ENCODE measurements around the gene VAV2. TPM values are rescaled to one million over a fixed set of nuclear protein-coding genes. Genes with fewer than 3 reads are reported as not detected.

VAV2 gene
- total RNA-seq, 3 donors from 2014 or later (not counting 1 experiment from before 2014, with no cell fraction given), result 3.9 to 5.1 (median 4.8) TPM

- TF ChIP-seq, protein P1, sequence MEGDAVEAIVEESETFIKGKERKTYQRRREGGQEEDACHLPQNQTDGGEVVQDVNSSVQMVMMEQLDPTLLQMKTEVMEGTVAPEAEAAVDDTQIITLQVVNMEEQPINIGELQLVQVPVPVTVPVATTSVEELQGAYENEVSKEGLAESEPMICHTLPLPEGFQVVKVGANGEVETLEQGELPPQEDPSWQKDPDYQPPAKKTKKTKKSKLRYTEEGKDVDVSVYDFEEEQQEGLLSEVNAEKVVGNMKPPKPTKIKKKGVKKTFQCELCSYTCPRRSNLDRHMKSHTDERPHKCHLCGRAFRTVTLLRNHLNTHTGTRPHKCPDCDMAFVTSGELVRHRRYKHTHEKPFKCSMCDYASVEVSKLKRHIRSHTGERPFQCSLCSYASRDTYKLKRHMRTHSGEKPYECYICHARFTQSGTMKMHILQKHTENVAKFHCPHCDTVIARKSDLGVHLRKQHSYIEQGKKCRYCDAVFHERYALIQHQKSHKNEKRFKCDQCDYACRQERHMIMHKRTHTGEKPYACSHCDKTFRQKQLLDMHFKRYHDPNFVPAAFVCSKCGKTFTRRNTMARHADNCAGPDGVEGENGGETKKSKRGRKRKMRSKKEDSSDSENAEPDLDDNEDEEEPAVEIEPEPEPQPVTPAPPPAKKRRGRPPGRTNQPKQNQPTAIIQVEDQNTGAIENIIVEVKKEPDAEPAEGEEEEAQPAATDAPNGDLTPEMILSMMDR (IDR thresholded peaks at IDR 0.05), result no peak
- no peaks in the 10 kb centered on the region for H3K36me3 Mint-ChIP-seq
- DNase-seq (no peak), ATAC-seq (no peak)
- H3K9me3 Mint-ChIP-seq, result no peaks in the 10 kb centered on the region
- WGBS (ENCODE audit: insufficient coverage), result 95% methylated on average over 40 of the region's 40 CpGs
- H3K4me1 Mint-ChIP-seq, result no peaks in the 10 kb centered on the region
- H3K27ac ChIP-seq (ENCODE audit: low read length), result no peak overlapping the region
- H3K27ac Mint-ChIP-seq, result no peak overlapping the region
- no peaks in the 10 kb centered on the region for H3K27me3 ChIP-seq (ENCODE audit: control insufficient read depth, insufficient read depth, low read length)
- no peak overlapping the region for H3K4me3 ChIP-seq (ENCODE audit: low read length)
- no peaks in the 10 kb centered on the region for H3K4me1 ChIP-seq (ENCODE audit: control insufficient read depth, insufficient read depth, low read length)
- H3K27me3 Mint-ChIP-seq (ENCODE audit: low read depth in 2 of 2), result no peaks in the 10 kb centered on the region
- H3K9me3 ChIP-seq (ENCODE audit: control insufficient read depth, insufficient read depth, low read length), result no peaks in the 10 kb centered on the region
- H3K36me3 ChIP-seq (ENCODE audit: control insufficient read depth, insufficient read depth, low read length), result no peaks in the 10 kb centered on the region
- intact Hi-C loops (cut with micrococcal nuclease), result no loop called here
- H3K4me3 Mint-ChIP-seq, result no peak overlapping the region
Observed at GRCh38 chr9:133893191-133893994, 98.7 kb downstream of the VAV2 start.

- no peak overlapping the region for H3K27ac Mint-ChIP-seq
- ATAC-seq, result no peak
Observed at GRCh38 chr9:133892193-133892920, 99.8 kb downstream of the VAV2 start.

GRCh38 chr9:133891741-133892140, 100.4 kb downstream of the VAV2 start:
- WGBS (ENCODE audit: insufficient coverage), result 92% methylated on average over 7 of the region's 7 CpGs
- Mint-ChIP-seq H3K36me3 (no peaks in the 10 kb centered on the region), H3K4me1 (no peaks in the 10 kb centered on the region), H3K4me3 (no peak overlapping the region), H3K27me3 (ENCODE audit: low read depth in 2 of 2) (no peaks in the 10 kb centered on the region), H3K27ac (no peak overlapping the region), H3K9me3 (no peaks in the 10 kb centered on the region)
- no peaks in the 10 kb centered on the region for H3K36me3 ChIP-seq (ENCODE audit: control insufficient read depth, insufficient read depth, low read length)
- ATAC-seq (no peak), DNase-seq (no peak)
- no peaks in the 10 kb centered on the region for H3K27me3 ChIP-seq (ENCODE audit: control insufficient read depth, insufficient read depth, low read length)
- intact Hi-C loops (cut with micrococcal nuclease), result no loop called here
- TF ChIP-seq, protein P1 (IDR thresholded peaks at IDR 0.05), result no peak
- H3K9me3 ChIP-seq (ENCODE audit: control insufficient read depth, insufficient read depth, low read length), result no peaks in the 10 kb centered on the region
- H3K27ac ChIP-seq (ENCODE audit: low read length), result no peak overlapping the region
- no peaks in the 10 kb centered on the region for H3K4me1 ChIP-seq (ENCODE audit: control insufficient read depth, insufficient read depth, low read length)
- H3K4me3 ChIP-seq (ENCODE audit: low read length), result no peak overlapping the region

More at GRCh38 chr9:133892193-133892920, 99.8 kb downstream of the VAV2 start:
- WGBS (ENCODE audit: insufficient coverage), result 90% methylated on average over 17 of the region's 17 CpGs
- Mint-ChIP-seq H3K4me1 (no peaks in the 10 kb centered on the region), H3K9me3 (no peaks in the 10 kb centered on the region), H3K4me3 (no peak overlapping the region), H3K27me3 (ENCODE audit: low read depth in 2 of 2) (no peaks in the 10 kb centered on the region), H3K36me3 (no peaks in the 10 kb centered on the region)
- Histone ChIP-seq H3K36me3 (ENCODE audit: control insufficient read depth, insufficient read depth, low read length) (no peaks in the 10 kb centered on the region), H3K9me3 (ENCODE audit: control insufficient read depth, insufficient read depth, low read length) (no peaks in the 10 kb centered on the region), H3K27ac (ENCODE audit: low read length) (no peak overlapping the region), H3K4me3 (ENCODE audit: low read length) (no peak overlapping the region), H3K4me1 (ENCODE audit: control insufficient read depth, insufficient read depth, low read length) (no peaks in the 10 kb centered on the region), H3K27me3 (ENCODE audit: control insufficient read depth, insufficient read depth, low read length) (no peaks in the 10 kb centered on the region)
- intact Hi-C loops (cut with micrococcal nuclease), result no loop called here
- TF ChIP-seq, protein P1 (IDR thresholded peaks at IDR 0.05), result no peak
- DNase-seq, result no peak
